GM19025 (cell line): ENCODE data around the gene FKBP15.
"Not testable (repeated sequence)": the region's sequence is repeated elsewhere in the genome, so short reads cannot be mapped to it uniquely, and the experiment has no call there.

Experiments
- ATAC-seq: cut with Tn5 transposase; IDR thresholded peaks from one replicate; pipeline ENCODE4 v1.9.1; 2021; ENCODE audit warnings: mild to moderate bottlenecking, low read depth, moderate library complexity; ENCODE audit not compliant: unreplicated experiment

Gene FKBP15

GRCh38 chr9:113151696-113152630 lies 69.1 kb downstream of the FKBP15 start:
- no peak for ATAC-seq

- peak; percentile 95 for ATAC-seq
Measured at GRCh38 chr9:113150670-113151611, 70.1 kb downstream of the FKBP15 start, which contains the start of gene SLC31A2. SLC31A2 (plus strand) TSS chr9:113151007; CDS start chr9:113151075, 68 bp downstream.

- ATAC-seq = not testable (repeated sequence)
Measured at GRCh38 chr9:113149561-113149960, 71.5 kb downstream of the FKBP15 start.

GRCh38 chr9:113148781-113149510 lies 72.1 kb downstream of the FKBP15 start:
- no peak for ATAC-seq

- ATAC-seq = no peak
Measured at GRCh38 chr9:113148372-113148705, 72.7 kb downstream of the FKBP15 start.

GRCh38 chr9:113143432-113144227 lies 77.4 kb downstream of the FKBP15 start:
- no peak for ATAC-seq

- ATAC-seq = not testable (repeated sequence)
Measured at GRCh38 chr9:113140896-113141295, 80.2 kb downstream of the FKBP15 start.

GRCh38 chr9:113139953-113140352 lies 81.1 kb downstream of the FKBP15 start:
- no peak for ATAC-seq

- ATAC-seq = no peak
Measured at GRCh38 chr9:113139225-113139829, 81.8 kb downstream of the FKBP15 start.

GRCh38 chr9:113138760-113139159 lies 82.3 kb downstream of the FKBP15 start:
- no peak for ATAC-seq

GRCh38 chr9:113137196-113138168 lies 83.6 kb downstream of the FKBP15 start:
- ATAC-seq = no peak

- no peak for ATAC-seq
Measured at GRCh38 chr9:113131689-113132151, 89.4 kb downstream of the FKBP15 start.

GRCh38 chr9:113129884-113130283 lies 91.2 kb downstream of the FKBP15 start:
- no peak for ATAC-seq

GRCh38 chr9:113129466-113129865 lies 91.6 kb downstream of the FKBP15 start:
- ATAC-seq = no peak

GRCh38 chr9:113125386-113126035 lies 95.6 kb downstream of the FKBP15 start:
- ATAC-seq = no peak

GRCh38 chr9:113118829-113119228 lies 102.2 kb downstream of the FKBP15 start:
- not testable (repeated sequence) for ATAC-seq
